ENCODE data around the gene NANOS2. TPM values are rescaled to one million over a fixed set of nuclear protein-coding genes. Genes with fewer than 3 reads are reported as not detected.
"Not testable (repeated sequence)": the region's sequence is repeated elsewhere in the genome, so short reads cannot be mapped to it uniquely, and the experiment has no call there.

The NANOS2 gene
- total RNA-seq, 1 experiment from 2014 or later = not detected

DNA sequence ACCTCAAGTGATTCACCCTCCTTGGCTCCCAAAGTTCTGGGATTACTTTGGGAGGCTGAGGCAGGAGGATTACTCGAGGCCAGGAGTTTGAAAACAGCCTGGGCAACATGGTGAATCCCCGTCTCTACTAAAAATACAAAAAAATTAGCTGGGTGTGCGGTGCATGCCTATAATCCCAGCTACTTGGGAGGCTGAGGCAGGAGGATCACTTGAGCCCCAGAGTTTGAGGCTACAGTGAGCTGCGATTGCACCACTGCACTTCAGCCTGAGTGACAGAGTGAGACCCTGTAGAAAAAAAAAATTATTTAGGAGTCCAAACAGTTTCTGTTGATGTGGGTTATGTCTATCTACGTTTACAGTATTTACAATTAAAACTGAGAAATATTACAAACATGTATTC lies 43.8 kb downstream of the NANOS2 start:
- H3K27me3 ChIP-seq (ENCODE audit: insufficient read depth, low read depth) = peaks cover 77% of the 10 kb centered on the region
- H3K27ac ChIP-seq = no peak overlapping the region
- ChIA-PET CTCF (no interaction called here), POLR2A (ENCODE audit: unreplicated experiment) (no interaction called here)
- no peaks in the 10 kb centered on the region for H4K20me1 ChIP-seq (ENCODE audit: insufficient read depth)
- DNase-seq = no peak
- no peaks in the 10 kb centered on the region for H3K9me2 ChIP-seq (ENCODE audit: insufficient read depth)
- BruUV-seq (replicated peaks) = no TSS peak
- no peaks in the 10 kb centered on the region for H3K4me1 ChIP-seq (replicated peaks; ENCODE audit: insufficient read depth)
- H3F3A ChIP-seq (ENCODE audit: insufficient read depth, low read depth) = peaks cover 8% of the 10 kb centered on the region; the same call in 1 of the 2 replicates
- intact Hi-C loops (cut with micrococcal nuclease; ENCODE audit: unreplicated experiment) = no loop called here
- no peak overlapping the region for H3K4me3 ChIP-seq
- H2AFZ ChIP-seq = no peak overlapping the region
- TF ChIP-seq, protein P1, sequence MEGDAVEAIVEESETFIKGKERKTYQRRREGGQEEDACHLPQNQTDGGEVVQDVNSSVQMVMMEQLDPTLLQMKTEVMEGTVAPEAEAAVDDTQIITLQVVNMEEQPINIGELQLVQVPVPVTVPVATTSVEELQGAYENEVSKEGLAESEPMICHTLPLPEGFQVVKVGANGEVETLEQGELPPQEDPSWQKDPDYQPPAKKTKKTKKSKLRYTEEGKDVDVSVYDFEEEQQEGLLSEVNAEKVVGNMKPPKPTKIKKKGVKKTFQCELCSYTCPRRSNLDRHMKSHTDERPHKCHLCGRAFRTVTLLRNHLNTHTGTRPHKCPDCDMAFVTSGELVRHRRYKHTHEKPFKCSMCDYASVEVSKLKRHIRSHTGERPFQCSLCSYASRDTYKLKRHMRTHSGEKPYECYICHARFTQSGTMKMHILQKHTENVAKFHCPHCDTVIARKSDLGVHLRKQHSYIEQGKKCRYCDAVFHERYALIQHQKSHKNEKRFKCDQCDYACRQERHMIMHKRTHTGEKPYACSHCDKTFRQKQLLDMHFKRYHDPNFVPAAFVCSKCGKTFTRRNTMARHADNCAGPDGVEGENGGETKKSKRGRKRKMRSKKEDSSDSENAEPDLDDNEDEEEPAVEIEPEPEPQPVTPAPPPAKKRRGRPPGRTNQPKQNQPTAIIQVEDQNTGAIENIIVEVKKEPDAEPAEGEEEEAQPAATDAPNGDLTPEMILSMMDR (conservative IDR thresholded peaks at IDR 0.05) = no peak
- no peak for TF ChIP-seq EZH2 (IDR thresholded peaks at IDR 0.05; ENCODE audit: low read depth)
- no peak overlapping the region for H3K4me2 ChIP-seq
- H3K36me3 ChIP-seq (ENCODE audit: low read depth) = no peaks in the 10 kb centered on the region
- no peaks in the 10 kb centered on the region for H3K9me3 ChIP-seq (ENCODE audit: insufficient read depth, low read depth)
- H3K79me2 ChIP-seq (ENCODE audit: low read depth) = no peaks in the 10 kb centered on the region

DNA sequence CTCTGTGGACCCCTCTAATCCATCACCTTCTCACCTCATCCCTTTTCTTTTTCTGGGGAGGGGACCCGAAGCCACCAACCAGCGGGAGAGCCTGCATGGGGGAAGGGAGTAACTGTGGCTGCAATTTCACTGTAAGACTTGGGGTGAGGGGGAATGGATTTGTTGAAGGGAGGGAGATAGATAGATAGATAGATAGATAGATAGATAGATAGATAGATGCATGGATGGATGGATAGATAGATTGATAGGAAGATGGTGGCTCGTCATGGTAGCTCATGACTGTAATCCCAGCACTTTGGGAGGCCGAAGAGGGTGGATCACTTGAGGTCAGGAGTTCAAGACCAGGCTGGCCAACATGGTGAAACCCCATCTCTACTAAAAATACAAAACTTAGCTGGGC lies 47.3 kb downstream of the NANOS2 start:
- H3K4me2 ChIP-seq; H3K9me2 ChIP-seq (ENCODE audit: insufficient read depth); H3K4me1 ChIP-seq (replicated peaks; ENCODE audit: insufficient read depth); H4K20me1 ChIP-seq (ENCODE audit: insufficient read depth); H3K79me2 ChIP-seq (ENCODE audit: low read depth); H2AFZ ChIP-seq; H3K36me3 ChIP-seq (ENCODE audit: low read depth); H3K4me3 ChIP-seq; POLR2A ChIA-PET (ENCODE audit: unreplicated experiment); H3K27ac ChIP-seq; H3K9me3 ChIP-seq (ENCODE audit: insufficient read depth, low read depth); DNase-seq; BruUV-seq (replicated peaks): not testable (repeated sequence)
- Histone ChIP-seq H3K27me3 (ENCODE audit: insufficient read depth, low read depth) (peaks cover 64% of the 10 kb centered on the region), H3F3A (ENCODE audit: insufficient read depth, low read depth) (peaks cover 11% of the 10 kb centered on the region; the same call in 1 of the 2 replicates)
- intact Hi-C loops (cut with micrococcal nuclease; ENCODE audit: unreplicated experiment) = loop anchor here (10.0 kb wide), 2 partner anchors 208 to 398 kb away; no protein-coding TSS in a partner anchor
- CTCF ChIA-PET = interaction anchor here (0.7 kb wide), 1 partner anchor 37 kb away, joined by 8 read pairs; no protein-coding TSS in a partner anchor

DNA sequence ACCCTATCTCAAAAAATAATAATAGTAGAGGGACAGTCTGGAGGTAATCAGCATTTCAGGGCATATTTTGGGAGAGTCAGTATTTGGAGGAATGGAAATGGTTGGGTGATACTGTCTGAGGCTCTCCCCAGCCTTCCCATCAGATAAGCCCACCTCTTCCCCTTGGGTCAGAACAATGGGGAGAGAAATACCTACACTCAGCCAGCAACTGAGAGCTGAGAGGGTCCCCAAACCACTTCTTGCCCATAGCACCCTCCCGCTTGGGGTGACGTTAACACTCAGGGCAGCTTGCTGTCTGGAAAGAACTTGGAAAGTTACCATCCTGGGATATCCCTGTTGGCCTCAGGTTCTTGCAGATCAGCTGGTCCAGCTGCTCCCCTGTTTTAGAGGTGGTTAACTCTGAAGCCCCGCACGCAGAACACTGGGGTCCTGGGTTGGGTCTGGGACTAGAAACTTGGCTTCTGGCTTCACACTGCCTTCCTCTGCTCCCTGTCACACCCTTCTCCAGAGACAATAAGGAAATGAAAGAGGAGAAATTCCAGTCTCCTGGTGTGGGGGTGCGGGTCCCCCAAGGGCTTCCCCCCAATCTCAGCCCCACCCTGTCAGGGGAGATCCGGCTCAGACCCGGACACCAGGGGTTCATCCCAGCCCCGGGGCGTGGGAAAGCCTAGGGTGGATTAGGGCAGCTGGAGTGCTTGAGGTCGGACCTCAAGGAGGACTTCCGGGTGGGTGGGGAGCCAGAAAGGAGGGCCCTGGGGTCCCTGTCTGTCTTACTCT lies 48.0 kb downstream of the NANOS2 start:
- TF ChIP-seq, protein P1 (conservative IDR thresholded peaks at IDR 0.05) = no peak
- Histone ChIP-seq H2AFZ (no peak overlapping the region), H3K4me3 (no peak overlapping the region), H4K20me1 (ENCODE audit: insufficient read depth) (no peaks in the 10 kb centered on the region), H3K9me2 (ENCODE audit: insufficient read depth) (no peaks in the 10 kb centered on the region), H3K79me2 (ENCODE audit: low read depth) (peaks cover 13% of the 10 kb centered on the region), H3F3A (ENCODE audit: insufficient read depth, low read depth) (peaks cover 17% of the 10 kb centered on the region; the same call in 1 of the 2 replicates), H3K36me3 (ENCODE audit: low read depth) (no peaks in the 10 kb centered on the region), H3K9me3 (ENCODE audit: insufficient read depth, low read depth) (no peaks in the 10 kb centered on the region), H3K27ac (no peak overlapping the region), H3K4me2 (peak overlapping the region; percentile 22; the same call in 1 of the 2 replicates), H3K4me1 (replicated peaks; ENCODE audit: insufficient read depth) (peaks cover 6% of the 10 kb centered on the region), H3K27me3 (ENCODE audit: insufficient read depth, low read depth) (peaks cover 58% of the 10 kb centered on the region)
- POLR2A ChIA-PET (ENCODE audit: unreplicated experiment) = no interaction called here
- no TSS peak for BruUV-seq (replicated peaks)
- no peak for DNase-seq
- intact Hi-C loops (cut with micrococcal nuclease; ENCODE audit: unreplicated experiment) = loop anchor here (10.0 kb wide), 2 partner anchors 208 to 398 kb away; no protein-coding TSS in a partner anchor
- CTCF ChIA-PET = interaction anchor here (0.7 kb wide), 1 partner anchor 38 kb away, joined by 8 read pairs; no protein-coding TSS in a partner anchor

Measured in PC-9 (cell line).